Left ventricle myocardium inferior (tissue), 1 donor: ENCODE measurements around the gene CERK. TPM values are rescaled to one million over a fixed set of nuclear protein-coding genes. Genes with fewer than 3 reads are reported as not detected.

ENCODE experiments used
- DNase-seq: peaks from one replicate; pipeline ENCODE4 v3.0.0-alpha.2; 2020
- H3K27ac ChIP-seq: fragments of 200-600 bp; replicated peaks from 2 replicates; pipeline ENCODE4 v1.8.0; 2021
- H3K27me3 ChIP-seq: fragments of 200-600 bp; 2 replicates; pipeline ENCODE4 v1.8.0; 2021; ENCODE audit warnings: low read depth
- H3K36me3 ChIP-seq: fragments of 200-600 bp; 2 replicates; pipeline ENCODE4 v1.8.0; 2021
- H3K4me1 ChIP-seq: fragments of 200-600 bp; 2 replicates; pipeline ENCODE4 v1.8.0; 2021
- H3K4me3 ChIP-seq: fragments of 200-600 bp; 2 replicates; pipeline ENCODE4 v1.8.0; 2021; ENCODE audit warnings: mild to moderate bottlenecking, moderate library complexity
- H3K9me3 ChIP-seq: fragments of 200-600 bp; replicated peaks from 2 replicates; pipeline ENCODE4 v1.8.0; 2021
- CTCF ChIP-seq: fragments of 200-600 bp; IDR thresholded peaks from 2 replicates; pipeline ENCODE4 v1.8.0; 2021; ENCODE audit warnings: antibody characterized with exemption, mild to moderate bottlenecking, borderline replicate concordance
- intact Hi-C: fragments of 100-400 bp; cut with micrococcal nuclease; formaldehyde crosslinking; loops from one replicate; pipeline ENCODE4 v1.11.0; 2022
- total RNA-seq: library from RNA; stranded (reverse); fragmentation: NEBNext Ultra II Directional; extraction: Animal tissue kit (Norgen Biotek cat#: 25700); gene quantifications from one replicate; pipeline ENCODE4 v1.2.1, GENCODE V29; 2021
- donor health status: DM: no; HTN: yes; CAD: no; lungs with severe emphysema.

Gene CERK
- total RNA-seq, 1 donor from 2014 or later, result 76.9 TPM

DNA sequence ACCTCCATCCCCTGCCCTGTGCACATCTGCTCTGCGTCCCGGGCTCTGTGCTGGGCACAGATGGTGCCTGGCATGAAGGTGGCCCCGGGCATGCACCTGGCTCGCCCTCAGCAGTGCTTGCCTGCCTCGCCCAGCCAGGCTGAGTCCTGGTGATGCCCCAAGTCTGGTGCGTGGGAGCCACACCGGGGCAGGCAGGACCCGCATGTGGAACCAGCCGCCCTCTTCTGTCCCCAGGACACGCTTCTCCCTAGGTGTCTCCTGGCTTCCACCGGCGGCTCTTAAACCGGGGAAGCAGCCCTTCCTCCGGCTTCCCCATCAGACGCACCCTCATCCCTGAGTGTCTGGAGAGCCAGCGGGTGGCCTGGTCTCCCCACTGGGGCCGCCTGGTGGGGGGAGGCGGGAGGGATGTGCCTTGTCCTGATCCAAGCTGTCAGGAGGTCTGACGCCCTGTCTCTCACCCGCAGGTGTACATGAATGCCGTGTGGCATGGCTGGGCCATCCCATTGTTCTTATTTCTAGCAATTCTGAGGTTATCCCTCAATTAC is 72.8 kb downstream of the CERK start:
- DNase-seq, result no peak
- H3K9me3 ChIP-seq, result no peaks in the 10 kb centered on the region
- H3K4me3 ChIP-seq, result no peak overlapping the region
- intact Hi-C loops, result no loop called here
- no peaks in the 10 kb centered on the region for H3K27me3 ChIP-seq
- peaks cover 82% of the 10 kb centered on the region for H3K36me3 ChIP-seq
- peaks cover 33% of the 10 kb centered on the region for H3K4me1 ChIP-seq
- no peak overlapping the region for H3K27ac ChIP-seq
- no peak for TF ChIP-seq CTCF

DNA sequence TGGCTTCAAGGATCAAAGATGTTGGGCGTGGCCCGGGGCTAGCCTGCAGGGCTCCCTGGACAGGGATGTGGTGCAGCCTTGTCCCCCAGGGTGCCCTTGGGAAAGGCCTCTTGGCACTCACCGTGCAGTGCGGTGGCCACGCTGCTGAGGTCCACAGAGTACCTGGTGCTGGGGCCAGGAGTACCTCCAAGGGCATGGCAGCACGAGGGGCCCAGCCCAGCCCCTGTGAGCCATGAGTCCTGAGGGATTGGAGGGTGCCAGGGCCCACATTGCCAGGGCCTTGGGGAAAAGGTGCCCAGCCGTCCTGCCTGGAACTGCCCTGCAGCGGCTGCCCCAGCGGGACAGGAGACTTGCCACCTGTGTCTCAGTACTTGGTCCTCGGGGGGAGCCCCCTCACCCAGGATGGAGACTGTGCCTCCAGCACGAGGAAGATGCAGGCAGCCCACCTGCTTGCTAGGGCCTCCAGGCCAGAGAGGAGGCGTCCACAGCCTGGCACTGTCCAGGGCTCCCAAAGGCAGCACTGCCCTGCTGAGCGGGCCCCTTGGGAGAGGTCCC is 73.7 kb downstream of the CERK start:
- Histone ChIP-seq H3K4me3 (no peak overlapping the region), H3K27ac (no peak overlapping the region), H3K4me1 (peaks cover 35% of the 10 kb centered on the region), H3K36me3 (peaks cover 80% of the 10 kb centered on the region), H3K9me3 (no peaks in the 10 kb centered on the region), H3K27me3 (no peaks in the 10 kb centered on the region)
- no peak for DNase-seq
- TF ChIP-seq CTCF, result no peak
- intact Hi-C loops, result no loop called here

GRCh38 chr22:46663436-46664100 is 74.5 kb downstream of the CERK start:
- intact Hi-C loops, result no loop called here
- no peaks in the 10 kb centered on the region for H3K27me3 ChIP-seq
- H3K27ac ChIP-seq, result no peak overlapping the region
- H3K9me3 ChIP-seq, result no peaks in the 10 kb centered on the region
- H3K36me3 ChIP-seq, result peaks cover 72% of the 10 kb centered on the region
- peaks cover 38% of the 10 kb centered on the region for H3K4me1 ChIP-seq
- H3K4me3 ChIP-seq, result no peak overlapping the region
- TF ChIP-seq CTCF, result no peak
- DNase-seq, result no peak

- Histone ChIP-seq H3K27ac (no peak overlapping the region), H3K27me3 (no peaks in the 10 kb centered on the region), H3K4me3 (no peak overlapping the region), H3K9me3 (no peaks in the 10 kb centered on the region), H3K36me3 (peaks cover 66% of the 10 kb centered on the region), H3K4me1 (peaks cover 43% of the 10 kb centered on the region)
- intact Hi-C loops, result no loop called here
- DNase-seq, result no peak
- no peak for TF ChIP-seq CTCF
Observed at GRCh38 chr22:46663001-46663400, 75.1 kb downstream of the CERK start.

DNA sequence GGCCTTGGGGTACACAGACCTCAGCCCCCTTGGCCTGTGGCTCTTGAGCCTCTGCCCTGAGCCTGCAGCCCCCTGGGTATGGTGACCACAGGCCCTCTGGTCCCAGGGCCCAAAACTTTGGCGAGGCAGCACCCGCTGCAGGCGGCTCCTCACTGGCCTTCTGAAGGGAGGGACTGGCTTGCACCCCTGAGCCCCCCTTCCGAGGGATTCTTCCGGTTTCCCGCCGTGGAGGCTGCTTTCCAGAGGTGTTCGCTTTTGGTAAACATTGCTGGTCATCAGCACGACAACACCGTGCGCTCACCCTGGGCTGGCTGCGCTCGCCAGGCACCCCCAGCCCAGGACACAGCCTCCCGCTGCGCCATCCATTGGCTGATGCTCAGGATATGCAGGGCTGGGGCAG is 75.8 kb downstream of the CERK start:
- no peak overlapping the region for H3K27ac ChIP-seq
- no peak for TF ChIP-seq CTCF
- intact Hi-C loops, result no loop called here
- peaks cover 51% of the 10 kb centered on the region for H3K4me1 ChIP-seq
- no peak for DNase-seq
- no peaks in the 10 kb centered on the region for H3K9me3 ChIP-seq
- no peaks in the 10 kb centered on the region for H3K27me3 ChIP-seq
- H3K4me3 ChIP-seq, result no peak overlapping the region
- H3K36me3 ChIP-seq, result peaks cover 59% of the 10 kb centered on the region
